Measurements from ENCODE around the gene AHR. TPM values are rescaled to one million over a fixed set of nuclear protein-coding genes. Genes with fewer than 3 reads are reported as not detected.

Gene AHR
- total RNA-seq, 2 donors from 2014 or later = 5.6 to 6.0 TPM

DNA sequence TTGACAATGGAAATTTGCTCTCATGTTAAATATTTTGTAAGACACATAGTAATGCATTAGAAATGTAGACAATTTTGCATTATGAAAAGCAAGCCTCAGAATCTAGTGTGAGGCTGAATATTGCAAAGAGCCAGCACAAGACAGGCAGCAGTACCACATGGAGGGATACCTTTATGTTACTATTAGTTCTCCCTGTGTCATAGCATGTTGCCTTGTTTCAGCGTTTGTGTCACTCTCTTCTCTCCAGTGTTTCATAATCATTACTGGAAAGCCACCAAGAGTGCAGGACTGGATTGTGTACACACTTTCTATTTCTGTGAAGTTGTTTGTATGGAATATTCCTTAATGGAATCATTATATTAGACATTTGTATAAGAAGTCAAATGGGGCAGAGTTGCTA is 8.5 kb downstream of the AHR start:
- Histone ChIP-seq H3K9ac (ENCODE audit: extremely low read depth, low read length, poor library complexity, severe bottlenecking) (no peak overlapping the region), H3K36me3 (ENCODE audit: control insufficient read depth, insufficient read depth, low read length) (no peaks in the 10 kb centered on the region), H3K9me3 (ENCODE audit: control insufficient read depth, low read length) (no peaks in the 10 kb centered on the region), H3K27me3 (ENCODE audit: control insufficient read depth, insufficient read depth, low read length, poor library complexity, severe bottlenecking) (no peaks in the 10 kb centered on the region), H3K4me3 (ENCODE audit: low read length) (no peak overlapping the region), H3K4me1 (ENCODE audit: control insufficient read depth, insufficient read depth, low read length) (no peaks in the 10 kb centered on the region), H3K27ac (ENCODE audit: low read depth, low read length) (no peak overlapping the region)
- Mint-ChIP-seq H3K4me1 (peaks cover 6% of the 10 kb centered on the region), H3K9me3 (no peaks in the 10 kb centered on the region), H3K4me3 (no peak overlapping the region), H3K36me3 (ENCODE audit: low read depth) (no peaks in the 10 kb centered on the region), H3K27me3 (ENCODE audit: insufficient read depth) (no peaks in the 10 kb centered on the region), H3K27ac (no peak overlapping the region)
- 89 to 100% methylated on average over 1 of the region's 1 CpG for WGBS, 2 experiments (ENCODE audit: insufficient coverage in 1 of 2, insufficient read length in 1 of 2)
- TF ChIP-seq, protein P1, sequence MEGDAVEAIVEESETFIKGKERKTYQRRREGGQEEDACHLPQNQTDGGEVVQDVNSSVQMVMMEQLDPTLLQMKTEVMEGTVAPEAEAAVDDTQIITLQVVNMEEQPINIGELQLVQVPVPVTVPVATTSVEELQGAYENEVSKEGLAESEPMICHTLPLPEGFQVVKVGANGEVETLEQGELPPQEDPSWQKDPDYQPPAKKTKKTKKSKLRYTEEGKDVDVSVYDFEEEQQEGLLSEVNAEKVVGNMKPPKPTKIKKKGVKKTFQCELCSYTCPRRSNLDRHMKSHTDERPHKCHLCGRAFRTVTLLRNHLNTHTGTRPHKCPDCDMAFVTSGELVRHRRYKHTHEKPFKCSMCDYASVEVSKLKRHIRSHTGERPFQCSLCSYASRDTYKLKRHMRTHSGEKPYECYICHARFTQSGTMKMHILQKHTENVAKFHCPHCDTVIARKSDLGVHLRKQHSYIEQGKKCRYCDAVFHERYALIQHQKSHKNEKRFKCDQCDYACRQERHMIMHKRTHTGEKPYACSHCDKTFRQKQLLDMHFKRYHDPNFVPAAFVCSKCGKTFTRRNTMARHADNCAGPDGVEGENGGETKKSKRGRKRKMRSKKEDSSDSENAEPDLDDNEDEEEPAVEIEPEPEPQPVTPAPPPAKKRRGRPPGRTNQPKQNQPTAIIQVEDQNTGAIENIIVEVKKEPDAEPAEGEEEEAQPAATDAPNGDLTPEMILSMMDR (conservative IDR thresholded peaks at IDR 0.05) = no peak
- no peak for DNase-seq

DNA sequence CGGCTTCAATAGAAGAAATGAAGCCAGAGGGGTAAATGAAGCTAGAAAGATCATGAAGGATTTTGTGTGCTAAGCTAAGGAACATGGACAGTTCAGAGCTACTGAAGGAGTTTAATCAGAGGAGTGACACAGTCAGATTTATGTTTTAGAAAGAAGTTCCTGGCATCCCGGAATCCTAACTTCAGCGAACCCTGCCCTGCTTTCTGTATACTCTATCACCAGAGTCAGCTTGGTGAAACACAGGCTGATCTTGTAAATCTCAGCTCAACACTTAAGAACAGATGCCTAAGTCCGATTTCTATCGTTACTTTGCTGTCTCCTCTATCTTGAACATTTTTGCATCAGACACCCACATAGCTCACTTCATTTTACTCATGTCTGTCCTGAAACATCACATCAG is 9.1 kb downstream of the AHR start:
- H3K9ac ChIP-seq (ENCODE audit: extremely low read depth, low read length, poor library complexity, severe bottlenecking) = no peak overlapping the region
- no peaks in the 10 kb centered on the region for H3K27me3 Mint-ChIP-seq (ENCODE audit: insufficient read depth)
- TF ChIP-seq, protein P1 (conservative IDR thresholded peaks at IDR 0.05) = no peak
- H3K4me3 ChIP-seq (ENCODE audit: low read length) = no peak overlapping the region
- 92 to 100% methylated on average over 5 of the region's 5 CpGs for WGBS, 2 experiments (ENCODE audit: insufficient coverage in 1 of 2, insufficient read length in 1 of 2)
- no peaks in the 10 kb centered on the region for H3K9me3 ChIP-seq (ENCODE audit: control insufficient read depth, low read length)
- no peaks in the 10 kb centered on the region for H3K4me1 ChIP-seq (ENCODE audit: control insufficient read depth, insufficient read depth, low read length)
- no peaks in the 10 kb centered on the region for H3K36me3 Mint-ChIP-seq (ENCODE audit: low read depth)
- H3K27ac ChIP-seq (ENCODE audit: low read depth, low read length) = no peak overlapping the region
- H3K9me3 Mint-ChIP-seq = no peaks in the 10 kb centered on the region
- H3K27ac Mint-ChIP-seq = no peak overlapping the region
- no peak for DNase-seq
- H3K36me3 ChIP-seq (ENCODE audit: control insufficient read depth, insufficient read depth, low read length) = no peaks in the 10 kb centered on the region
- H3K4me1 Mint-ChIP-seq = peaks cover 8% of the 10 kb centered on the region
- no peak overlapping the region for H3K4me3 Mint-ChIP-seq
- no peaks in the 10 kb centered on the region for H3K27me3 ChIP-seq (ENCODE audit: control insufficient read depth, insufficient read depth, low read length, poor library complexity, severe bottlenecking)

DNA sequence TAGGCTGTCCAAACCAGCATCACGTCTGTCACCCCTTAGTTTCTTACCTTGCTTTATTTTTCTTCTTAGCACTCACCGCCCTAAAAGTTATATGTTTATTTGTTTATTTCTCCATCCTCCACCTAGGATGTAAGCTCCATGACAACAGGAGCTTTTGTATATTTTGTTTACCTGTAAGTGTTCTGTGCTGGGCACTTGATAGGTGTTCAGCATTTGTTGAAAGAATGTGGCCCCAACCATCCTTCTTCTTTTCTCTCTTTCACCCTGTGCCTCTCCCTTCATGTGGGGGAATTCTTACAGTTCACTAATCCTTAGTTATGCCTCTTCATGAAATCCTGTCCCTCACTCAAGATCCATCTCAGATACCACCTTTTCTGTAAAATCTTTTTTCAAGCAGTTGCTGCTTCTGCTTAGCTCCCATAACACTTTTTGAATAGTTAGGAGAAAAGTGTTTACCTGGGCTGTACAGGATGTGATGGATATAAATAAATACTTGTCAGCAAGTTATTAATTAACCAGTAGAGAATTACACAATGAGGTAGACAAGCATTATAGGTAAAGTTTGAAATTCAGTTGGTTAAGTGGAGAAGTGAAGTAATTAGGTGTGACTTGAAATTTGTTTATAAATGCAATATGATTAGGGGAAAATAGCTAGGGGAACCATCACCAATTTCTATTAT is 9.7 kb downstream of the AHR start:
- Histone ChIP-seq H3K36me3 (ENCODE audit: control insufficient read depth, insufficient read depth, low read length) (no peaks in the 10 kb centered on the region), H3K27me3 (ENCODE audit: control insufficient read depth, insufficient read depth, low read length, poor library complexity, severe bottlenecking) (no peaks in the 10 kb centered on the region), H3K9me3 (ENCODE audit: control insufficient read depth, low read length) (no peaks in the 10 kb centered on the region), H3K27ac (ENCODE audit: low read depth, low read length) (no peak overlapping the region), H3K9ac (ENCODE audit: extremely low read depth, low read length, poor library complexity, severe bottlenecking) (no peak overlapping the region), H3K4me3 (ENCODE audit: low read length) (no peak overlapping the region), H3K4me1 (ENCODE audit: control insufficient read depth, insufficient read depth, low read length) (peaks cover 3% of the 10 kb centered on the region)
- TF ChIP-seq, protein P1 (conservative IDR thresholded peaks at IDR 0.05) = no peak
- H3K4me1 Mint-ChIP-seq = peaks cover 13% of the 10 kb centered on the region
- H3K4me3 Mint-ChIP-seq = no peak overlapping the region
- no peaks in the 10 kb centered on the region for H3K36me3 Mint-ChIP-seq (ENCODE audit: low read depth)
- H3K27me3 Mint-ChIP-seq (ENCODE audit: insufficient read depth) = no peaks in the 10 kb centered on the region
- no peak for DNase-seq
- WGBS, 2 experiments (ENCODE audit: insufficient coverage in 1 of 2, insufficient read length in 1 of 2) = 92% methylated on average over 2 of the region's 2 CpGs; no CpG with 5 or more reads in 1 of the 2 experiments
- no peak overlapping the region for H3K27ac Mint-ChIP-seq
- H3K9me3 Mint-ChIP-seq = no peaks in the 10 kb centered on the region
